ENCODE results near the gene ENTPD7. TPM values are rescaled to one million over a fixed set of nuclear protein-coding genes. Genes with fewer than 3 reads are reported as not detected.
"Not testable (repeated sequence)": the region's sequence is repeated elsewhere in the genome, so short reads cannot be mapped to it uniquely, and the experiment has no call there.

Gene ENTPD7
- total RNA-seq, 1 donor from 2014 or later, result 7.9 TPM

GRCh38 chr10:99621454-99622251 lies 37.7 kb upstream of the ENTPD7 start:
- Histone ChIP-seq H3K9me3 (no peaks in the 10 kb centered on the region), H3K27me3 (no peaks in the 10 kb centered on the region), H3K4me3 (peak overlapping the region; percentile 92), H3K27ac (peak overlapping the region; percentile 99), H3K36me3 (no peaks in the 10 kb centered on the region), H3K4me1 (peaks cover 30% of the 10 kb centered on the region)
- ATAC-seq (peak; percentile 7), DNase-seq (no peak)
- no peak for TF ChIP-seq CTCF (IDR thresholded peaks at IDR 0.05)
- intact Hi-C loops (cut with DNase I), result no loop called here

- H3K36me3 ChIP-seq, result no peaks in the 10 kb centered on the region
- ATAC-seq (no peak), DNase-seq (no peak)
- H3K4me3 ChIP-seq, result no peak overlapping the region
- intact Hi-C loops (cut with DNase I), result no loop called here
- peaks cover 8% of the 10 kb centered on the region for H3K4me1 ChIP-seq
- no peak for TF ChIP-seq CTCF (IDR thresholded peaks at IDR 0.05)
- H3K9me3 ChIP-seq, result no peaks in the 10 kb centered on the region
- no peak overlapping the region for H3K27ac ChIP-seq
- H3K27me3 ChIP-seq, result no peaks in the 10 kb centered on the region
Measured at GRCh38 chr10:99623919-99624318, 35.4 kb upstream of the ENTPD7 start.

GRCh38 chr10:99625124-99625523 lies 34.2 kb upstream of the ENTPD7 start:
- intact Hi-C loops (cut with DNase I); H3K27ac ChIP-seq; H3K4me3 ChIP-seq; DNase-seq; H3K9me3 ChIP-seq; H3K4me1 ChIP-seq; ATAC-seq; H3K36me3 ChIP-seq; H3K27me3 ChIP-seq: not testable (repeated sequence)

- DNase-seq, result no peak
- no peaks in the 10 kb centered on the region for H3K4me1 ChIP-seq
- H3K9me3 ChIP-seq, result no peaks in the 10 kb centered on the region
- H3K27ac ChIP-seq, result no peak overlapping the region
- no peak for ATAC-seq
- H3K27me3 ChIP-seq, result no peaks in the 10 kb centered on the region
- H3K4me3 ChIP-seq, result no peak overlapping the region
- TF ChIP-seq CTCF (IDR thresholded peaks at IDR 0.05), result no peak
- no peaks in the 10 kb centered on the region for H3K36me3 ChIP-seq
- intact Hi-C loops (cut with DNase I), result no loop called here
Measured at GRCh38 chr10:99628923-99629624, 30.2 kb upstream of the ENTPD7 start.

GRCh38 chr10:99629625-99629978 lies 29.7 kb upstream of the ENTPD7 start:
- Histone ChIP-seq H3K27ac (no peak overlapping the region), H3K36me3 (no peaks in the 10 kb centered on the region), H3K9me3 (no peaks in the 10 kb centered on the region), H3K4me3 (no peak overlapping the region), H3K4me1 (no peaks in the 10 kb centered on the region), H3K27me3 (no peaks in the 10 kb centered on the region)
- TF ChIP-seq CTCF (IDR thresholded peaks at IDR 0.05), result no peak
- ATAC-seq (no peak), DNase-seq (no peak)
- intact Hi-C loops (cut with DNase I), result no loop called here

- peak; percentile 43 for TF ChIP-seq CTCF (IDR thresholded peaks at IDR 0.05)
- no peaks in the 10 kb centered on the region for H3K4me1 ChIP-seq
- no peak for DNase-seq
- H3K4me3 ChIP-seq, result no peak overlapping the region
- intact Hi-C loops (cut with DNase I), result no loop called here
- H3K27me3 ChIP-seq, result no peaks in the 10 kb centered on the region
- no peak overlapping the region for H3K27ac ChIP-seq
- no peaks in the 10 kb centered on the region for H3K36me3 ChIP-seq
- ATAC-seq, result peak; percentile 53
- no peaks in the 10 kb centered on the region for H3K9me3 ChIP-seq
Measured at GRCh38 chr10:99630433-99630832, 28.9 kb upstream of the ENTPD7 start.
